HG03521 (cell line): ENCODE measurements around the gene CFAP43.
"Not testable (repeated sequence)": the region's sequence is repeated elsewhere in the genome, so short reads cannot be mapped to it uniquely, and the experiment has no call there.

Experiments
- ATAC-seq: cut with Tn5 transposase; IDR thresholded peaks from one replicate; pipeline ENCODE4 v1.9.1; 2021; ENCODE audit warnings: mild to moderate bottlenecking, moderate library complexity; ENCODE audit not compliant: unreplicated experiment

Gene CFAP43

DNA sequence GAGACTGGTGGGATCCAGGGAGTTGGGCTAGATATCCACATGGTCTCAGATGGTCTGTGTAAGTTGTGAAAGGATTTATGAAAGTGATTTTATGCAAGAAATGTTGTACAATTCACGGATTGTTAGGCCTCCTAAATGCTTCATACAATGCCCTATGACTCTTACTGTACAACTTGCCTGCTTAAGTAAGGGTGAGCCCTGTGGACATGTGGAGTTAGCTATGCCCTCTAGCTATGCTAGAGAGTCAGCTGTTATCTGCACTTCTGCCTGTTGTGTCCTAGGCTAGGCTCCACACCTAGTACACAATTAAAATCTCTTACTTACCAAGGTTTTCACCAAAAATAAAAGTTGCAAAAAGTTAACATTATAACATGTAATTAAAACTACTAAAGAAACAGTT is 1.7 kb upstream of the CFAP43 start:
- no peak for ATAC-seq

DNA sequence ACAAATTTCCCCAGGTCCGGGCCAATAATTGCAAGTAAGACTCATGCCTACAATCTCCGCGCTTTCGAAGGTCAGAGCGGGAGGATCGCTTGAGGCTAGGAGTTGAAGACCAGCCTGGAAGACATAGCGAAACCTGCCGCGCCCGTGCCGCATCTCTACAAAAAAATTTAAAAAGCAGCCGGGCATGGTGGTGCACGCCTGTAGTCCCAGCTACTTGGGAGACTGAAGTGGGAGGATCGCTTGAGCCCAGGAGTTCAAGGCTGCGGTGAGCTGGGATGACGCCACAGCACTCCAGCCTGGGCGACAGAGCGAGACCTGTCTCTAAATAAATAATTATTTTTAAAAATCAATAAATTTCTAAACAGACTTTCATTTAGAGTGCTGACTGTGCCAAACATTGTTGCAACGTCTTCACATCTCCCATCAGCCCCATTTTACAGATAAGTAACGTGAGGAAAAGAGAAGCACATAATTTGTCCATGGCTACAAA is 494 bp upstream of the CFAP43 start:
- peak; percentile 6 for ATAC-seq

DNA sequence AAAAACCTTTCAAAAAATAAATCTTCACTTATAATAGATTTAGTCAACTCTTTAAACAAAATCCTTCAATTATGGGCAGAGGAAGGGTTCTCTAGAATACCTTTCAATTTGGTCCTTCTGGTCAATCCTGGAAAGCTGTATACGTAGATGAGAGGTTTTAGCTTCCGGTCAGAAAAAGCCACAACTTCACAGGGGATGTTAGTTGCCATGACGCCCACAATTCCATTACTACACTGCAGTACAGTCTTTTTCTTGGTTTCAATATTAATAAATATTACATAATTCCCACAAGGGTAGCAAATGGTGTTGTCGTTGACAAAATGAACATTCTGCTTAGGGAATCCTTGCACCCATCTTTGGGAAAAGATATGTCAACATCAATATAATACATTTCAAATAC is 1.7 kb downstream of the CFAP43 start:
- no peak for ATAC-seq

DNA sequence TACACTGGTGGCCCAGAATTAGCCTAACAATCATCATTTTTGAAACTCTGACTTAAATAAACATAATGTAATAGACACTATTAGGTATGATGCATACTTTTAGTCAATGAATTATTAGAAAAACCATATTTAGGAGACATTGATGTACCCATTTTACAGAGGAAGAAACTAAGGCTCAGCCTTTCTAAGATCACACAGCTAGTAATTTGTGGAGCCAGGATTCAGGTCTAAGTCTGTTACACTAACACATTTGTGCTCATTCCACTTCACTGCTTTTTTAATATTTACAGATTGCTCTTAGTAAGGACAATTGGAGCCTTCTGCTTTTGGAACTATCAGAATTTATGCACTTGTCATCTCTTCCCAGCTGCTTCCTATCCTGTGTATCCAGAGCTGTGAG is 8.9 kb downstream of the CFAP43 start:
- no peak for ATAC-seq

DNA sequence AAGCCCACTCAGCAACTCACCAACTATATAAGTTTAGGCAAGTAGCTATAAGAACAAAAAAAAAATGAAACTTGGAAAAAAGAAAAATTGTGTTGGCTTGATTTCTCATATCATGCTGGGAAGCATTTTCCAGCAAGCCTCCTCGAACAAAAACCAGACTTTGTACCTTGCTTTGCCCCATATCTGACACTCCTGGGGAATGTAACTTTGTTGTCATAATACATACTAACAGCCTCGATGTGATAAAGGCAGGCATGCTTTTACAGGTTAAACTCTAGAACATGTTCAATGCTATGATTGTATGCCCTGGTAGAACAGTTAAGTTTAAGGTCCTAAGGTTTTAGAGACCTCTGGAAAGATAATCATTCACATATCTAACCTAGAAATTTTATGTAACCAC is 11.6 kb downstream of the CFAP43 start:
- no peak for ATAC-seq

DNA sequence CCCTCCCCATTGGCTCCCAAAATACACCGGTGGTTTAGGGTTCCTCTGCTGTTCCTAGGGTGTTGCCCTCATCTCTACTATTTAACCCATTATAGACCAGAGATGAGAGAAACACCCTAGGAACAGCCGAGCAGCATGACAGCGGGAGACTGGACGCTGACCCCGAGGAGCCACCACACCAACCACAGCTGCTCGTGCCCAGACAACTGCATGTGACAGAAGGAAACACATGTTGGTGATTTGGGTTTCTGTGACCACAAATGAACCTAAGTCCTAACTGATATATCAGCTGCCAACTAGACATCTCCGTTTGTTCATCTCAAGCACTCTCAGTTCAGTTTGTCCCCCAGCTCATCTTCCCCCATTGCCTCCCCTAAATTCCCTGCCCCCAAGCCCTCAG is 13.4 kb downstream of the CFAP43 start:
- no peak for ATAC-seq

DNA sequence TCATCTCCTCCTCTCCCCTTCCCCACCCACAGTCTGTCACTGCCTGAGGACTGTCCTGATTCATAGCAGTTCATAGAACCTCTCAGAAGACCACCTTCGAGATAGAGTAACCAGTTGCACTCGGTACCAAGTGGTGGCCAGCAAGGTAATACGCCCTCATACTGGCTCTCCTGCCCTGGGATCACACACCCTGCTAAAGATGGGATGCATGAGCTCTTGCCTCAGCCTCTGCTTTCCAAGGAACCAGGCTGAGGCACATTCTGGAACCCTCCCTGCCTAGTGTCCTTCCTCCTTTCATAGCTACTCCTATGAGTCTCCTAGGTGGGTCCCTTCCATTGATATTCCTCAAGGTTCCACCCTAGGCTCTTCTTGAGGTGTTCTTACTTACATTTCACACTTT is 15.5 kb downstream of the CFAP43 start:
- ATAC-seq: no peak

DNA sequence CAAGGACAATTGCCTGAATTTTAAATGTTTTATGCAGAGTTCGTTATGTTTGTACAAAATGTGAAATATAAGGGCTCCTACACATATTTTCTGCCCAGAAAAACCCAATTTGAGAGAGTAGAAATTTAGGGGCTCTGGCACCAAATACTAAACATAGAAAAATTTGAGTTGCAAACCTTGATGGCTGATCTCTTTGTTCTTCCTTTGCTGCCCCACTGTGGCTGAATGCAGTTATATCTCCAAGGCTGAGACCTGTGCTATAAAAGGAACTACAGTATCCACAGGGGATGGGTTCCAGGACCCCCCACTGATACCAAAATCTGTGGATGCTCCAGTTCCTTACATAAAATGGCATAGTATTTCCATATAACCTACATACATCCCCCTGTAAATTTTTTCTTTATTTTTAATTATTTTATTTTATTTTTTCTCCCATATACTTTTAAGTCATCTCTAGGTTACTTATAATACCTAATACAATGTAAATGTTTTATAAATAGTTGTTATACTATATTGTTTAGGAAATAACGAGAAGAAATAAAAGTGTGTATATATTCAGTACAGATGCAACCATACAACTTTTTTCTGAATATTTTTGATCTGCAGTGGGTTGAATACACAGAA is 22.5 kb downstream of the CFAP43 start:
- ATAC-seq: no peak

DNA sequence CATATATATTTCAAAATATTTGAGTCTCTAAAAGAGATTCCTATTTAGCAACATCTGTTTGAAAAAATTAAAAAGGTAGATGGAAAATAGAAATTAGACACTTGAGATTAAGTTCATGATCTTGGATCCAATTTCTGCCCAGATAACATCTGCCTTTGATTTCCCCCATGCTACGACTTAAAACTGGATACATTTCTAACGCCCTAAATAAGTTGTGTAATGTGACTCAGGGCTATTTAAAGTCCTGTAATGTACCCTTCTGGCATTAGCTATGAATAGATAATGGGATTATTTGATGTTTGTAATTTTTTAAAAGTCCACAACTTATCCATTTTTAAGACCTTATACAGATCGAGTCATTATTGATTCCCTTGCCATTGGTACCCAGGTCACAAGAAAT is 23.4 kb downstream of the CFAP43 start:
- no peak for ATAC-seq

DNA sequence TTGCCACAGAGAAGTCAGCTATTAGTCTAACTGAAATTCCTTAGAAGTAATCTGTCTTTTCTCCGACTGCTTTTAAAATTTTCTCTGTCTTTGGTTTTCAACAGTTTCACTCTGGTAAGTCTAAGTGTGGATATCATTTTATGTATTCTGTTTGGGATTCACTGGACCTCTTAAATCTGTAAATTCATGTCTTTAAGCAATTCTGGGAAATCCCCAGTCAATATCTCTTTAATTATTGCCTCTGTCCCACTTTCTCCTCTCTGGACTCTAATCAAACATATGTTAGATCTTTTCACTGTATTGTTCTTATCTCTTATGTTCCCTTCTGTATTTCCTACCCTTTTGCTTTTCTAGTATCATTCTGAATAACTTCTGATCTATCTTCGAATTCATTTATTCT is 29.9 kb downstream of the CFAP43 start:
- ATAC-seq: no peak

DNA sequence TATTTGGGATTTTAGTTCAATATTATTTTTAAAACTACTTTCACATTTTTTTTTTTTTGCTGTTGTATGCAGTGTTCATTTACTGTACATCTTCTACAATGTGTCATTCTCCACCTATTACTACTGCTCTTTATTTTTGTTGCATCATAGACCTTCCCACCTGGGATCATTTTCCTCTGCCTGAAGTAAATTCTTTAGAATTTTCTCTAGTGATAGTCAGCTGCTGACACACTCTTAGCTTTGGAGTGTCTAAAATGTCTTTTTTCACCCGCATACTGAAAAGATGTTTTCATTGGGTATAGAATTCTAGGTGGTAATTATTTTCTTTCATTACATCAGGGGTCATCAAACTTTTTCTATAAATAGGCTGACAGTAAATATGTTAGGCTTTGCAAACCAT is 30.5 kb downstream of the CFAP43 start:
- no peak for ATAC-seq

DNA sequence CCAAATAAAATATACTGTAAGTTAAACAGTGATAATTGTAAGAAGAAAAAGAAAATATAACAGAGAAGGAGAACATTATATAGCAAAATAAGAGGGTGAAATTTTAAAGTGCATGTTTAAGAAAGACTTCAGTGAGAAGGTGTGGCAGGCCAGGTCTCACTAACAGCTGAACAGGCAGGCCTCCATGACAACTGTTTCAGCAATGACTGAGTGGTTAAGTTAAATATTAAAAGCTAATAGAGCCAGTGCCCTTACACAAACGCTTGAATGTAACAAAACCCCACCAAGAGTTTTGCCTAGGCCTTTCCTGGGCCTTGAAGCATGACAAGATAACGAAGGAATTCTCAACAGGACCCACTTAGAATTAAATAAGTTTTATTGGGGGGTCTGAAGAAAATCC is 32.6 kb downstream of the CFAP43 start:
- ATAC-seq: no peak

DNA sequence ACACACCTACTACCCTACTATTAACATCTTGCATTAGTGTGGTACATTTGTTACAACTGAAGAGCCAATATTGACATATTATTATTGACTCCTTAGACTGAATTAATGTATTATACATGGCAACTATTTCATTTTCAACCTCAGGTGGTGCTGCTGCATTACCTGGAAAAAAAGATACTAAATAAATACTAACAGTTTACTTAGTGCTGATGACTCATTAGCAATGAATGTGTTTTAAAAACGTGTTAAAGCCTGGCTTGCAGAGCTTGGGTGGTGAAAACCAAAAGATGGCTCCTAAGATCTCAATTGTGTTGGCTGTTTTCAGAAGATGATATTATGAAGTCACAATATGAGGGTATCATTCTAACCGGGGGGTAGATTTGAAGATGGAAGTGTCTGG is 34.8 kb downstream of the CFAP43 start:
- no peak for ATAC-seq

DNA sequence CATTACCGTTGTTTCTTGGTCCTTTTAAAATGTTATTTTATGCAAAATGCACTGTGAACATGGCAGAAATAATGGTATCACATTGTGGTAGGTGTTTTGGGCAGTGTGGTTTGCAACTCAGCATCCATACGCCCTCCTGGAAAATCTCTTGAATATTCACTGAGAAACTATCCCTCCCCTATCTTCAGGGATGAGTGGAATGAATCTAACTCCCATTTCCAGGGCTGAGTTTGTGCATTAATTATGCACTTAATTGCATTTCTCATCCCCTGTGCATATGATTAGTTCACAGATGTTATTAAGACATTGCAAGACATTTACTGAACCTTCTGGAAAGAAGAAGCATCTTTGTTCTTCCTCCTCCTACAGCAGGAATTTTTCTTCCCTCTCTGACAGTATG is 36.5 kb downstream of the CFAP43 start:
- no peak for ATAC-seq

DNA sequence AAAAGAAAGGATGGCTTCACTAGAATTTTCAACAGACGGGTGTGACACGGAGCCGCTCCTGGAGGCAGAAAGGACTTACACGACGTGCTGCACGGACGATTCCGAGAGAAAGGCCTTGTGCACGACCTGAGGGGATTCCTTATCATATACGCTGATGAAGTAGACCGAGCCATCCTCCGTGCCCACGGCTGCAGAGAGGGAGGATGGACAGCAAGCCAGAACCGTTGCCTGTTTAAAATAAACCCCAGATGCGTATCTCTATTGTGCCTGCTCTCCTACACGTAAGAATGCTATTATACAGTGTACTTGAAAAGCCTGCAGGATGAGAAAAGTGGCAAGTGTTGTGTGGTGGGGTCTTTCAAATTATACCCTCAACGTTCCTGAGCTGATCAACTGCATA is 38.4 kb downstream of the CFAP43 start:
- ATAC-seq: no peak

DNA sequence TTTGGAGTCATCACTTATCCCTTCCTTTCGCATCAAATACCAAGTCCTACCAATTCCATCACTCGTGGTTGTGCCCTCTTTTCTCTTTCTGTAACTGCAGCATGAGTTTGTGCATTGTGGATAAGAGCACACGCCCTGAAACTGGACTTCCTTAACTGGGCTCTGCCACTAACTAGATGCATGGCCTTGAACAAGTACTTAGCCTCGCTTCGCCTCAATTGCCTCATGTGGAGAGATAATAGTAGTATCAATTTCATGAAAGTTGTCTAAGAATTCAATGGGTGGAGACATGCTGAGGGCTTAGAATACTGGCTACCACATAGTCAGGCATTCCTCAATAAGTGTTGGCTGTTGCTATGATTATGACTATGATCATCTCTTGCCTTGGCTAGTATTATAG is 41.5 kb downstream of the CFAP43 start:
- ATAC-seq: no peak

DNA sequence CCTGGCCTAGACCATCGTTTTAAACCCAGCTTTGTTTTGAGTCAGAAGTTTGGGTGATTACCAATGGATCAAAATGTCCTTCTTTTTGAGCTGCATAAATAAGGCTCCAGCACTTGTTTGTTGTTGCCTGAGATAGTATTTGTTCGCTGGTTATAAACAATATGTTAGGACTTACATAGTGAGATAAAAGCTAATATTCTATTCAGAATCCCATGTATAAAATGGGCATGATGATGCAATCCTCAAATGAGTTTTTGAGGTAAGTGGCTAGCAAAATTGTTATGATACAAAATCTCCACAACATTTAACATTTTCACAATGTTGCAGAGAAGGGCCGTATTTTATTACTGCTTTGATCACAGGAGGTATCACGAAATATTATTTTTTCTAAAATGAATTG is 48.5 kb downstream of the CFAP43 start:
- ATAC-seq: no peak

DNA sequence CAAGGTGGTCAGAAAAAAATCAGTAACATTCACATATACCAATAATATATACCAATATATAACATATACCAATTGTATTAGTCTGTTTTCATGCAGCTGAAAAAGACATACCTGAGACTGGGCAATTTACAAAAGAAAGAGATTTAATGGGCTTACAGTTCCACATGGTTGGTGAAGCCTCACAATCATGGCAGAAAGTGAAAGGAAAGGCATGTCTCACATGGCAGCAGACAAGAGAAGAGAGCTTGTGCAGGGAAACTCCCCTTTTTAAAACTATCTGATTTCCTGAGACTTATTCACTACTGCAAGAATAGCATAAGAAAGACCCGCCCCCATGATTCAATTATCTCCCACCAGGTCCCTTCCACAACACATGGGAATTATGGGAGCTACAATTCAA is 58.0 kb downstream of the CFAP43 start:
- ATAC-seq: not testable (repeated sequence)

DNA sequence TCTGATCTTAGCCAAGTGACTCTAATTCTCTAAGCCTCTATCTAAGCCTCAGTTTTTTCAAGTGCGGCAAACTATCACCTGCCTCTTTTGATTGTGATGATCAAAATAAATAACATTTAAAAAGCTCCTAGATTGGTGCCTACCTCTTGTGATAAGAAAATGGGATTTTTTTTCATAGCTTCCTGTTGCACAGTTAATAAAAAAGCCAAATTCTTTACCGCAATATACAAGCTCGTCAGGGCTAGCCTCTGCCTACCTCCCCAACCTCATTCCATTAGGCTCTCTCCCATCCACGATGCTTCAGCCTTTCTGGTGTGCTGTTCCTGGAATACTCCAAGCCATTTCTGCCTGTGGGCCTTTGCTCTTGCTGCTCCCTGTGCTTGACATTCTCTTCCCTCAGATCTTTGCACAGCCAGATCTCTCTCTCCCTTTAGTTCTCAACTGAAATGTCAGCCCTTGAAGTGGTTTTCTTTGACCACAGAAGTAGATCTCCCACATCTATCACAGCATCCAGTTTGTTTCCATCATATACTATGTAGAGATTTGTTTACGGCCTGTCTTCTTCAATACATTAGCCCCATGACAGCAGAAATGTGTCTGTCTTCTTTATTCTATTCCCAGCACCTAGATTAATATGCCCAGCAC is 61.4 kb downstream of the CFAP43 start:
- ATAC-seq: no peak

DNA sequence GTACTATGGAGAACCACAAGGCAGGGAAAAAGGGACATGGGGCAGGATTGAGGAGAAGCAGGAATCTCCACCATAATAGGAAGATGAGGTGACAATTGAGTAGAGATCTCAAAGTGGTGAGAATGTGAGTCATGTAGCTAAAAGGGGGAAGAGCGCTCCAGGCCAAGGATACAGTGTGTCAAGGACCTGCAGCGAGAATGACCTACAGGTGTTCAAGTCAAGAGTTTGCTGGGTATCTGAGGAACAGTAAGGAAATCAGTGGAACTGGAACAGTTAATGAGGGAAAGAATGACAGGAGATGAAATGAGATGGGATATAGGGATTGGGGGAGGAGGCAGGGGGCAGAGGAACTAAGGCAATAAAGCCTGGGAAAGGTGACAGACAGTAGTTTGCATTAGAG is 76.6 kb downstream of the CFAP43 start:
- no peak for ATAC-seq

DNA sequence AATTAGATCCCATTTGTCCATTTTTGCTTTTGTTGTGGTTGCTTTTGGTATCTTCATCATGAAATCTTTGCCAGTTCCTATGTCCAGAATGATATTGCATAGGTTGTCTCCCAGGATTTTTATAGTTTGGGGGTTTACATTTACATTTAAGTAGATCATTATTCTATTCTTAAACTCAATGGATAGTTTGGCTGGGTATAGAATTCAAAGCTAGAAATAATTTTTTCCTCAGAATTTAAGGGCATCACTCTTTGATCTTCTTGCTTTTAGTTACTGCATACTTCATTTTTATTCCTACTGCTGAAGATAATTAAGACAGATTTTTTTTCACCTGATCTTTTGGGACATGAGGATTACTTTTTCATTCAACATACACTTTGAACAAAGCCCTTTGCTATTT is 80.4 kb downstream of the CFAP43 start:
- ATAC-seq: no peak

DNA sequence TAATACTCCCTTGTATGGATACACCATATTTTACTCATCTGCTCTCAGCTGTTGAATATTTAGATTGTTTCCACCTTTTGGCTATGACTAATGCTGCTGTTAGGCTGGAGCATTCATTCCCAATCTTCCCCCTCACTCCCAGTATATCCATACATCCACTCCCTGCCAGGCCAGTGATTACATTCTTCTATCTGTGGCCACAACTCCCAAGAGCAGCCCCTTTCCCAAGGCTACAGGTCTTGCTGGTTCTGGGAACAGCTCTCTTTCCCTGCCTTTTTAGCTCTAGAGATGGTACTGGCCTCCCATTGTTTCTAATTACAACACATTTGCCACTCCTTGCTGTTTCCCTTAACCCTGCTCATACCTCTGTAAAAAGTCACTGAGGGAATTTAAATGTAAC is 82.0 kb downstream of the CFAP43 start:
- no peak for ATAC-seq

DNA sequence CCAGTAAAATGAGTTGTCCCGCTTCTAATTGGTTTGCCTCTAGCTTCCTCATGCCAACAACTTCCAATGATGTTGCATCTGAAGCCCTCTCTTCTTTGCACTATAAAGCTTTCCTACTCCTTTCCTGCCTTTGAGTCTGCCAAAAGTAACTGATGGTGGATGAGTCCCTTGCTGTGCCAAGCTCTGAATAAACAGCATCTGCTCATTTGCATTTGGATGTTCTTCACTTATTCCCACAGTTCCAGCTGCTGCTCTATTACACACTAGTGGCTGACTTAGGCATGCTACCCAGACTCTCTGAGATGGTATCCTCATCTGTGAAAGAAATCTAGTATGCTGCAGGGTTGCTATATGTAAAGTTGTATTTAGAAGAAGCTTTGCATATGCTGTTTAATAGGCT is 85.3 kb downstream of the CFAP43 start:
- no peak for ATAC-seq
